GM12801 (cell line): ENCODE results near the gene TGIF1.

Experiments used
- TF ChIP-seq, protein P1 (sequence below): IDR thresholded peaks from one replicate; pipeline ENCODE4 v1.5.1; 2011; ENCODE audit warnings: control low read depth; ENCODE audit not compliant: insufficient read length; ENCODE audit errors: extremely low read depth

Gene TGIF1

GRCh38 chr18:3482258-3482657 lies 32.3 kb downstream of the TGIF1 start:
- TF ChIP-seq, protein P1, sequence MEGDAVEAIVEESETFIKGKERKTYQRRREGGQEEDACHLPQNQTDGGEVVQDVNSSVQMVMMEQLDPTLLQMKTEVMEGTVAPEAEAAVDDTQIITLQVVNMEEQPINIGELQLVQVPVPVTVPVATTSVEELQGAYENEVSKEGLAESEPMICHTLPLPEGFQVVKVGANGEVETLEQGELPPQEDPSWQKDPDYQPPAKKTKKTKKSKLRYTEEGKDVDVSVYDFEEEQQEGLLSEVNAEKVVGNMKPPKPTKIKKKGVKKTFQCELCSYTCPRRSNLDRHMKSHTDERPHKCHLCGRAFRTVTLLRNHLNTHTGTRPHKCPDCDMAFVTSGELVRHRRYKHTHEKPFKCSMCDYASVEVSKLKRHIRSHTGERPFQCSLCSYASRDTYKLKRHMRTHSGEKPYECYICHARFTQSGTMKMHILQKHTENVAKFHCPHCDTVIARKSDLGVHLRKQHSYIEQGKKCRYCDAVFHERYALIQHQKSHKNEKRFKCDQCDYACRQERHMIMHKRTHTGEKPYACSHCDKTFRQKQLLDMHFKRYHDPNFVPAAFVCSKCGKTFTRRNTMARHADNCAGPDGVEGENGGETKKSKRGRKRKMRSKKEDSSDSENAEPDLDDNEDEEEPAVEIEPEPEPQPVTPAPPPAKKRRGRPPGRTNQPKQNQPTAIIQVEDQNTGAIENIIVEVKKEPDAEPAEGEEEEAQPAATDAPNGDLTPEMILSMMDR = no peak

- TF ChIP-seq, protein P1 = no peak
Observed at GRCh38 chr18:3485153-3486149, 35.5 kb downstream of the TGIF1 start.

DNA sequence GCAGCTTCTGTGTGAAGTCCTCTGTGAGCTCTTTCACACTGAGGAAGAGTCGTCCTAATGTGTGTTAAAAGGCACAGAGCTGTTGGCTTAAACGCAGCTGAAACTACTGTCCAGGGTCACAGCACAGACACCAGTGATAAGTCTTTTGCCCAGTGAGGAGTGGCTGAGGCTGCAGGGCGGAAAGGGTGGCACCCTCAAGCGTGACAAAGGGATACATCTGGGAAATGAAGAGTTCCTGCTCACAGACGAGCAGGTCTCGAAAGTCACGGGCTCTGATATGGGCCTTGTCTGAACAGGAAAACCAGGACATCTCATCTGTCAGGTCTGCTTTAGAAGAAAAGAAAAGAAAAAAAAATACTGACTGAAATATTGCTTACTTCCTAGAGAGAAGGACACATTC lies 36.5 kb downstream of the TGIF1 start:
- TF ChIP-seq, protein P1 = no peak

- TF ChIP-seq, protein P1 = no peak
Observed at GRCh38 chr18:3489462-3489861, 39.5 kb downstream of the TGIF1 start.

DNA sequence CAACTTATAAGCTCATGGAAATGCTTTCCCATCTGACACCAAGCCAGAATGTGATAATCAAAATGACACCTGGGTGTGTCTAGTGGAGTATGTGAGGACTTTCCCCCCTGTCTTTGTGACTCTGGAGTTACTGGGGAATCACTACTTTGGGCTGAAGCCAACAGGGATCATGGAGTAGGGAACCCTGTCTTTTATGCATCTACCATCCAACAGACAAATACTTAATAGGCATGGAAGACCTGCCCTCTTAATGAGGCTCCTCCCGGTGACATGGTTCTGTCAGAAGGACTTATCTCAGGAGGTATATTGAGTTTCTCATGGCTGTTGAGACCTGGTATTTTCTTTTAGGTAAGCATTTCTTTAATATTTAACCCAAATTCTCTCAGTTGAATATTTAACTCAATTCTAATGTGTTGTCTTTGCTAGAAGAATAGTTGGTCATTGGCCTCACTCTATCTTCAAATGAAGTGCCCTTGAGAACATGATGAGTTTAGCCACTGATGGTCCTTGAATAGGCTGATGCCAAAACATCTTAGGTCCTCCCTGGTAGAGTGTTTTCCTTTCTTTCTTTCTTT lies 42.1 kb downstream of the TGIF1 start:
- TF ChIP-seq, protein P1 = no peak

DNA sequence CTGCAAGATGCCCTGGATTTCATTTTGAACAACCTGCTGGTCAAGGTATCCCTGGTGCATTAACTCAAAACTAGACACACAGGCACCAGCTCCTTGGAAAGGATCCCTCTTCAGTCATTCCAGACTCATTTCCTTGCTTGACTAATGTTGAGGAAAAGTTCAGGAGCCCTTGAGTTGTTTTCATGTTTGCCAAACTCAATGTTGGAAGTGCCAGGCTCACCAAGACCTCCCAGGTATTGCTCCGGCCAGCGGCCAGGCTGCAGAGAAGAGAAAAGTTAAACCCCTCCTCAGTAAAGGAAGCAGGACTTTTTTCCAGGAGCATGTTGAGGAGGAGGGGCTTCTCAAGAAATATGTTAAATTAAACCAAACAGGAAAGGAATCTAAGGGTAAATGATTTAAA lies 42.7 kb downstream of the TGIF1 start:
- TF ChIP-seq, protein P1 = no peak

DNA sequence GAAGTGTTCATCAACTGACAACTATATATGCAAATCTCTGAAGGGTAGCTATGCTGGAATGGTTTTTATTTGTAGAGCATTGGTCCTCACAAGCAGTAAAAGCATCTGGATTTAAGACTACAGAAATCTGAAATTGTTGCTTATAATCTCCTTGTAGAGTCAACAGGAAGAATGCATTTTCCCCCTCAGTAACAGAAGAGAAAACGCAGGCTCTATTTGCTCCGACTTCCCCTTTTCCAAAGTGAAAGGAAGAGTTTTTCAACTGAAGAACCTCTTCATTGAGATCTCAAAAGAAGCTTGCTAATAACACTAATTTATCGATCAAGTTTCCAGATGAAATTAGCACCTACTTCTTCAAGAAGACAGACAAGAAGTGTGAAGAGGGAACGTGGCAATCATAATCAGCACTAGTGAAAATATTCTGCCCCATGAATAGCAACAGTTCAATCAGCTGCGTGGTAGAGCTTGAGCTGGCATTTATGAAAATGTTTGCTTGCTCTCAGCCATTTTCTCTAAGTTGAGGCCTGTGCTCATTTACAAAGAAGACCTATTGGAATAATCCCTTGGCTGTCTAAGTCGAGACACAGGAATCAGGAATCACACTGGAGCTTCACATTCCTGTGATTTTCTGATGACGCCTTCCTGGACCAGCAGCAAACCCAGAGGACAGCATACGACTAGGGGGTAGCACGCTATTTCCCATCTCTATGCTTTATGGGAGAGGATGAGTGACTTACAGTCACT lies 43.7 kb downstream of the TGIF1 start:
- TF ChIP-seq, protein P1 = no peak
